ENCODE data around the gene STAT4. TPM values are rescaled to one million over a fixed set of nuclear protein-coding genes. Genes with fewer than 3 reads are reported as not detected.

Gene STAT4
- polyA plus RNA-seq, 4 donors, result 6.5 to 9.4 (median 9.4) TPM

- no peak for DNase-seq (ENCODE audit: low read depth in 4 of 4, low spot score in 3 of 4)
Observed at GRCh38 chr2:191176305-191176704, 25.5 kb upstream of the STAT4 start.

- no peak for DNase-seq (ENCODE audit: low read depth in 4 of 4, low spot score in 3 of 4)
Observed at GRCh38 chr2:191174442-191174841, 23.6 kb upstream of the STAT4 start.

- no peak for DNase-seq (ENCODE audit: low read depth in 4 of 4, low spot score in 3 of 4)
Observed at GRCh38 chr2:191173206-191173605, 22.4 kb upstream of the STAT4 start.

- no peak for DNase-seq (ENCODE audit: low read depth in 4 of 4, low spot score in 3 of 4)
Observed at GRCh38 chr2:191171708-191172355, 21.0 kb upstream of the STAT4 start.

- no peak for DNase-seq (ENCODE audit: low read depth in 4 of 4, low spot score in 3 of 4)
Observed at GRCh38 chr2:191171286-191171685, 20.5 kb upstream of the STAT4 start.

GRCh38 chr2:191170773-191171172 lies 20.0 kb upstream of the STAT4 start:
- DNase-seq (ENCODE audit: low read depth in 4 of 4, low spot score in 3 of 4), result no peak

- no peak for DNase-seq (ENCODE audit: low read depth in 4 of 4, low spot score in 3 of 4)
Observed at GRCh38 chr2:191170301-191170636, 19.5 kb upstream of the STAT4 start.

GRCh38 chr2:191169456-191170300 lies 18.9 kb upstream of the STAT4 start:
- DNase-seq (ENCODE audit: low read depth in 4 of 4, low spot score in 3 of 4), result no peak

- no peak for DNase-seq (ENCODE audit: low read depth in 4 of 4, low spot score in 3 of 4)
Observed at GRCh38 chr2:191167766-191168165, 17.0 kb upstream of the STAT4 start.

GRCh38 chr2:191166756-191167445 lies 16.1 kb upstream of the STAT4 start:
- DNase-seq (ENCODE audit: low read depth in 4 of 4, low spot score in 3 of 4), result no peak

GRCh38 chr2:191166111-191166755 lies 15.4 kb upstream of the STAT4 start:
- no peak for DNase-seq (ENCODE audit: low read depth in 4 of 4, low spot score in 3 of 4)

- no peak for DNase-seq (ENCODE audit: low read depth in 4 of 4, low spot score in 3 of 4)
Observed at GRCh38 chr2:191165176-191165643, 14.4 kb upstream of the STAT4 start.

GRCh38 chr2:191158747-191159146 lies 8.0 kb upstream of the STAT4 start:
- DNase-seq (ENCODE audit: low read depth in 4 of 4, low spot score in 3 of 4), result no peak

- DNase-seq (ENCODE audit: low read depth in 4 of 4, low spot score in 3 of 4), result no peak
Observed at GRCh38 chr2:191158193-191158592, 7.4 kb upstream of the STAT4 start.

- DNase-seq (ENCODE audit: low read depth in 4 of 4, low spot score in 3 of 4), result no peak
Observed at GRCh38 chr2:191155608-191156071, 4.8 kb upstream of the STAT4 start.

GRCh38 chr2:191153716-191154115 lies 2.9 kb upstream of the STAT4 start:
- DNase-seq (ENCODE audit: low read depth in 4 of 4, low spot score in 3 of 4), result no peak

GRCh38 chr2:191152482-191153240 lies 1.9 kb upstream of the STAT4 start:
- DNase-seq (ENCODE audit: low read depth in 4 of 4, low spot score in 3 of 4), result no peak

GRCh38 chr2:191151331-191151730 lies 537 bp upstream of the STAT4 start:
- DNase-seq (ENCODE audit: low read depth in 4 of 4, low spot score in 3 of 4), result no peak

- DNase-seq (ENCODE audit: low read depth in 4 of 4, low spot score in 3 of 4), result no peak
Observed at GRCh38 chr2:191150230-191150599, 579 bp downstream of the STAT4 start.

- DNase-seq (ENCODE audit: low read depth in 4 of 4, low spot score in 3 of 4), result no peak
Observed at GRCh38 chr2:191149391-191149790, 1.4 kb downstream of the STAT4 start.

Measured in right renal pelvis (tissue), 4 donors.